ENCODE results near the gene KRT75.
A peak's percentile ranks its signal among the peaks of the same experiment; 100 is the strongest.
"Not testable (repeated sequence)": the region's sequence is repeated elsewhere in the genome, so short reads cannot be mapped to it uniquely, and the experiment has no call there.

KRT75 gene

DNA sequence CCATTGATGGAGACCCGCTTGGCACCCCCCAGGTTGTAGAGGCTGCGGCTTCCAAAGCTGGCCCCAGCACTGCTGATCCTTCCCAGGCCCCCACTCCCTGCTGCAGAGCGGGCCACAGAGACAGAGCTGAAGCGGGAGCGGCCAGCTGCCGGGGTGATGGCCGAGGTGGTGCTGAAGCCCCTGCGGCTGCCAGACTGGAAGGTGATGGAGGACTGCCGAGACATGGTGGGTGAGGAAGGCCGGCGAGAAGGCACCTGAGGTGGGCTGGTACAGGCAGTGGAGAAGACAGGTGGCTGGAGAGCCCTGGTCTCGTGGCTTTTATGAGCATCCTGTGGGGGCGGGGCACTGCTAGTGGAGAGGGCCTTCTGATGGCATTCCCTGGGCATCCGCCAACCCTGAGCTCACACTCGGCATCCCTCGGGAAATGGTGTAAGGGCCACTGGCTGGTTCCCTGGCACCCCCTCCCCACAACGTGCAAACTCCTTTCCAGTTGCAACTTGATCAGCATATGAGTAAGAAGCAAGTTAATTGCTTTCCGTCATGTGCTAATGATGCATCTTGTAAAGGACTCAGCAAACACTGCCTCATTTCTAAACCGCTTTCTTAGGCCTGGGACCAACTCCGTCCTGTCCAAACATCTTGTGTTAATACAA lies at the start of gene KRT75:
KRT75 (minus strand) TSS at position 291 of the 653 bp plus-strand sequence; CDS start at position 224, 67 bp downstream.
- no peak for DNase-seq

DNA sequence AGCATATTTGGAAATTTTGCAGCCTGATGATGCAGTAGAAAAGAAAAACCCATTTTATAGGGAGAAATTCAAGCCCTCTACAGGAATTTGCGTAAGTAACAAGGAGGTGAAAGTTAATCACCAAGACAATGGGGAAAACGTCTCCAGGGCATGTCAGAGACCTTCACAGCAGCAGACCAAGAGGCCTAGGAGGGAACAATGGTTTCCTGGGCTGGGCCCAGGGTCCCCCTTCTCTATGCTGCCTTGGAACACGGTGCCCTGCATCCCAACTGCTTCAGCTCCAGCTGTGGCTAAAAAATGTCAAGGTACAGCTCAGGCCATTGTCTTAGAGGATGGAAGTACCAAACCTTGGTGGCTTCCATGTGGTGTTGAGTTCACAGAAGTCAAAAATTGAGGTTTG lies 45.9 kb upstream of the KRT75 start:
- no peak for DNase-seq

DNA sequence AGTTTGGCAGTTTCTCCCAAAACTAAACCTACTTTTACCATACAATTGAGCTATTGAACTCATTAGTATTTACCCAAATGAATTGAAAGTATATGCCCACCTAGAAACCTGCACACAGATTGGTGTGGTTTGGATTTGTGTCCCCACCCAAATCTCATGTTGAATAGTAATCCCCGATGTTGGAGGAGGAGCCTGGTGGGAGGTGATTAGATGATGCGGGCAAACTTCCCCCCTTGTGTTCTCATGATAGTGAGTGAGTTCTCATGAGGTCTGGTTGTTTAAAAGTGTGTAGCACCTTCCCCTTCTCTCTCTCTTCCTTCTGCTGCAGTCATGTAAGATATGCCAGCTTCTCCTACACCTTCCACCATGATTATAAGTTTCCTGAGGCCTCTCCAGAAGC lies 43.5 kb upstream of the KRT75 start:
- no peak for DNase-seq

DNA sequence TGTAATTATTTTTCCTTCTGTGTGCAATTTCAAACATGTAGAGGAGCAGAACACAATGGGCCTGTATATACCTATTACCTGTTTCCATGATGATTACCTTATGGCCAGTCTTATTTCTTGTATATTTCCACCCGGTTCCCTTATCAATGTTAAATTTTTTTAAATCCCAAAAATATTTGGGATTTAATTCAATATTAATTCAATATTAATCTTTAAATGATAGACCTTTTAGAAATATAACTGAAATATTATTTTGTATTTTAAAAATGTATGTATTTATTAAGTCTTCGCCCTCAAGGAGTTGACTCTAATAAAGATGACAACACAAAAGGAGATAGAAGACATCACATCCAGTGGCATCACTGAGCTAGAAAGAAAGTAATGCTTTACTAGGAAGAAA lies 40.0 kb upstream of the KRT75 start:
- DNase-seq = no peak

DNA sequence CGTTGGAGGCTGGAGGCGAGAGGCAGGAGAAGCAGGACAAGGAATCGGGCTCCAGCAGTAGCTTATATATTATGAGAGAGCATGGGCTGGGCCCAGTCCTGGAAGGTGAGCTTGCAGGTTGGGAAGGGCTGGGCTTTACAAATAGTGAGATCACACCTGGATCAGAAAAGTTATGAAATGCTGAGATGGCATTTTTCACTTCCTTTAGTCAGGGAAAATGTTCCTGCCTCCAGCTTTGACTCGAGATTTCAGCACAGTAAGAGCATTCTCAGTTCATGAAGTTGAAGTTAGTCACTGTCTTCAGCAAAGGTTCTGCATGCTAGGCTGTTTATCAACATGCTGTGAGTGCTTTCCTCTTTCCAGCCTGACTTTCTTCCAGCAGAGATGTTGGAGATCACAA lies 39.6 kb upstream of the KRT75 start, which contains the start of gene KRT6C:
KRT6C (minus strand) TSS at position 38 of the 400 bp plus-strand sequence. CDS start 68 bp downstream, outside the sequence.
- DNase-seq = no peak

DNA sequence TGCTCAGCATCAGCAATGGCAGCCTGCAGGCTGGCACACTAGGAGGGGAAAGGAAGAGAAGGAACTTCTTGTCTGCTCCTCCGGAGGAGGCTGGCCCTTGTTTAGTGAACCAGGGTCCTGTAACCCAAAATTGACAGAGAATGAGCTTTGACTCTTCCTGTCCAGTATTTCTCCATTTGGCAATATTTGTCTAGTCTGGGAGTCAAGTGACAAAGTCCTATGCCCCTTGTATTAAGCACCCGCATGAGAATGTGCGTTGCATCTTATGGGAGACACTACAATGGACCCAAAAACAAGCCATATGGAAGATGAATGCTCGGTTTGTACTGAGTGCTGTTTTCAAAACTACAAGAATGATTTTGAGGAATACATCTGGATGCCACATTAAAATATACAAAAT lies 35.7 kb upstream of the KRT75 start:
- no peak for DNase-seq

DNA sequence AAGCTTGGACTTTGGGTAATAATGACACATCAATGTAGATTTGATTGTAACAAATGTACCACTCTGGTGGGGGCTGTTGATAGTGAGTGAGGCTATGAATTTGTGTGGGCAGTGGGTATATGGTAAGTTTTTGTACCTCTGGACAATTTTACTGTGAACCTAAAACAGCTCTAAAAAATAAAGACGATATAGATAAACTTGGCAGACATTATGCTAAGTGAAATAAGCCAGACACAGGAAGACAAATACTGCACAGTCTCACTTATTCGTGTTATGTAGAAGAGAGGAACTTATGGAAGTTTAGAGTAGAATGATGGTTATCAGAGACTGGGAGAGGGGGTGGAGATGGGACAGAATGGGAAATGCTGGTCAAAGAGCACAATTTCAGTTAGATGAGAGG lies 30.7 kb upstream of the KRT75 start:
- DNase-seq = no peak

DNA sequence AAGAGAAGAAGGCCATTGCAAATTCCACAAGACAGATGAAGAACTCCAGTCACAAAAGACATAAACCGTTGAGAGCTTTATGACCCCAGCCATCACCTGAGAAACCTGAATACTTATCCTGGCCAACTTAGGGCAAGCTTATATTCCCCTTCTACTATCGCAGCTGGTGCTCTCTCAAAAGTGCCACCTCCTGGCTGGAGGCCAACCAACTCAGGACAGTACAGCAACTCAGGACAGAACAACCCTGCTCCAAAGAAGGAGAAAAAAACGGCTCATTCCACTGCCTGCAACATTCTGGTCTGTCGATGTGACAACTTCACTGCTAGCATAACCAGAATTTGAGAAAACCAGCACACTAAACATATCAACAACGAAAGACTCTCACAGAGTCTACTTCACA lies 27.5 kb upstream of the KRT75 start:
- DNase-seq = no peak

DNA sequence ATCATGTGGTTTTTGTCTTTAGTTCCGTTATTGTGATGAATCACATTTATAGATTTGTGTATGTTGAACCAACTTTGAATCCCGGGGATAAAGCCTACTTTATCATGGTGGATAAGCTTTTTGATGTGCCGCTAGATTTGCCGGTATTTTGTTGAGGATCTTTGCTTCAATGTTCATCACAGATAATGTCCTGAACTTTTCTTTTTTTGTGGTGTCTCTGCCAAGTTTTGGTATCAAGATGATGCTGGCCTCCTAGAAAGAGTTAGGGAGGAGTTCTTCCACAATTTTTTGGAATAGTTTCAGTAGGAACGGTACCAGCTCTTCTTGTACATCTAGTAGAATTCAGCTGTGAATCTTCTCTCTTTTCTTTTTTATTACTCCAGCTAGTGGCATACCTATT lies 24.7 kb upstream of the KRT75 start:
- DNase-seq = no peak

DNA sequence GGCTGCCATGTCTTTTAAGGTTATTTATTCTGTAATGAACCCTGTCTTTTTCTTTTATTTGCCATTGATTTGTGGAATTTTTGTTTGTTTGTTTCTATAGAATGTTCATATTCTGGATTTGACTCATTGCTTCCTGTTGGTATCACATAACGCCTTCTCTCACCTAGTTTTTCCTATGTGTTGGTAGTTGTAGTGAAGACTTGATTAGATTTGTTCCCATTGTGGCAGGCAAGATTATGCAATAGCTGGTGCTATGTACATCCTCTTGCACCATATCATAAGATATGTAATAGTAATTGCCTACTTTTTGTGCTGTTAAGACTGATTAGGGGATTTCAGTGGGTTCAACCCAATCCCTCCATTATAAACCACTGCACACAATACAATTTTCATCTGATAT lies 21.6 kb upstream of the KRT75 start:
- peak; percentile 16 to 25 for DNase-seq

DNA sequence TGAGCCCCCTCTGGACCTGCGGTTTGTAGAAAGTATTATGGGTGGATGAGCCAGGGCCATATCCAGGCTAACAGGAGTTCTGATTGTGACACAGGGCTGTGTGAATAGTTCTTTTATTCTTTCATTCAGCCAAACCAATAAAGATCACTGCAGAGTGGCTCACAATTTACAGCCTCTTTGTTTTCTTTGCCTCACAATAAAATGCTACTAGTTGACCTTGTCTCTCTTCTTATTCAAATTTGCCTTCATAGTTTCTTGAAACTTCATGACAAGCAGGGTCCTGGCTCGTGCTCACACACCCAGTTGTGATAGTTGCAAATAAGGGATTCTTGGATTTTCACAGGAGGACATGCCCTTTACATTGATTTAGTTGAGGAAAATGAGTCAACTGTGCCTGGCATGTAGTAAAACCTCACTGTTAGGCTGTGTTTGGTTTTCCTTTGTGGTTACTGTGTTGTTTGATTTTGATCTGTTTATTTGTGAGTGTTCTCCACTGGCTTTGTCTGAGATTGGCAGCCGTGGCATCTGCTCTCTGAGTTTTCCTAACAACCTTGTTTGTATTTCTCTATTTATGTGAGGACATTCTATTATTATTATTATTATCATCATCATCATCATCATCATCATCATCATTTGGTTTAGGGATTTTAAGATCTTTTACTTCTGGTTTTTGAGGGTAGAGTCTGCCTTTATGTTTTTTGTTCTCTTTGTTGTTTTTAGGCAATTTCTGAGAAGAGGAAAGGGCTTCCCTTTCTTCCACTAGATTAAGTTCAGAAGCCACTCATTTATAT lies 20.4 kb upstream of the KRT75 start:
- no peak for DNase-seq

DNA sequence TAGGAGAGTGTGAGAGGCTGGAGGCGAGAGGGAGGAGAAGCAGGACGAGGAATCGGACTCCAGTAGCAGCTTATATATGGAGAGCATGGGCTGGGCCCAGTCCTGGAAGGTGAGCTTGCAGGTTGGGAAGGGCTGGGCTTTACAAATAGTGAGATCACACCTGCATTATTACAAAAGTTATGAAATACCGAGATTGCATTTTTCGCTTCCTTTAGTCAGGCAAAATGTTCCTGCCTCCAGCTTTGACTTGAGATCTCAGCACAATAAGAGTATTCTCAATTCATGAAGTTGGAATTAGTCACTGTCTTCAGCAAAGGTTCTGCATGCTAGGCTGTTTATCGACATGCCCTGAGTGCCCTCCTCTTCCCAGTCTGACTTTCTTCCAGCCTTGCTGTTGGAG lies 17.9 kb upstream of the KRT75 start, which contains the start of gene KRT6B:
KRT6B (minus strand) TSS at position 46 of the 400 bp plus-strand sequence. CDS start 68 bp downstream, outside the sequence.
- no peak for DNase-seq

DNA sequence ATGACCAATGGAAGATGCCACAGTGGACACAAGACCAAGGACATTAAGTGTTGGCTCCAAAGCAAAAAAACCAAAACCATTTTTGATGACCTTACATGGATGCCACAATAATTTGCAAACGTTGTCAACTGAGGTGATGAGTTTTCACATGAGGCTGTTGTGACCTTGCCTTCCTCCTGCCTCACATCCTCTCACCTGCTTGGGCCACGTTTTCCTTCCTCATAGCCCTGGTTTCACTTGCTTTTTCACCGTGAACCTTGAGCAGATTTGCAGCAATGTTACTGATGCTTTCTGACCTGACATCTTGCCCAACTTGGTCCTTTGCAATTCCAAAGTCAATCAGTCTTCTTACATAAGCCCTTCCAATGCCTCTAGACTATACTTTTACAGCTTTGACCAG lies 14.1 kb upstream of the KRT75 start:
- no peak for DNase-seq

DNA sequence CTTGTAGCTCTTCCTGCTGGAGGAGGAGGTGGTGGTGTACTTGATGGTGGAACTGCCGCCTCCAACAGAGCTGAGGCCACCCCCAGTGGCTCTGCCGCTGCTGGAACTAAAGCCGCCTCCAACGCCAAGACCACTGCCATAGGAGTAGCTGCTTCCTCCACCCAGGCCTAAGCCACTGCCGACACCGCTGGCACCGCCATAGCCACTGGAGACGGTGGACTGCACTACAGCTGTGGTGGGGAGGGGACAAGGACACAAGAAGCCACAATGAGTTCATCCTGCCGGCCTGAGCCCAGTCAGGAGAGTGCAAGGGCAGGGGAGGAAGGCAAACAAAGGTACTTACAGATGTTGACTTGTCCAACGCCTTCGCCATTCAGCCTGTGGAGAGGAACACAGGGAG lies 13.0 kb upstream of the KRT75 start:
- DNase-seq = not testable (repeated sequence)

DNA sequence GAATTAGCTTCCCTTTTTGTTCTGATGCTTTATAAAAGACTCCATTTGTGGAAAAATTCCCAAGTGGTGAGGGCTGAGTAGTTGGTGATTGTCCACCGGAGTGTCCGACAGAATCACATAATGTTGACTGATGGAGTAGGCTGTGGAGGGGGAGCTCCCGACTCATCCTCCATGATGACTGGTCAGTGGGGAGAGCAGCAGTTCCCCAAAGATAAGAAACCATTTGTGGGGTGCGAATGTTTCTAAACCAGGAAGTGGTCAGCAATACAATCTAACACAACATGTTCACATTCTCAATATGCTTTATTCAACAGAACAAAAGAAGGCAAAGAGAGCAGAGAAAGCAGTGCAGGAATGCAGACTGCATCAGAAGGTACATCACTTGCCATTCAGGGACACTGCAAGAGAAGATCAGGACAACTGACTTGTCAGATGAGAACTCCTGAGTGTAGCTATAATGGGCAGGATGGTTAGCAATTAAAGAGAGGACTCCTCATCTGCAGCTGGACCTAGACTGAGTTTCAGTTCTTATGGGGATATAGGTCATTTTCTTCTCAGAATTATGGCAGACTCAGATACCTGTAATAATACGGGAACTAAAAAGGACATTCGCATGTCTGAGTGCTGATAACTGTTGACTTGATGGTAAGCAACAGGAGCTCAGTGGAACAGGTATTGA lies 12.3 kb upstream of the KRT75 start:
- no peak for DNase-seq

DNA sequence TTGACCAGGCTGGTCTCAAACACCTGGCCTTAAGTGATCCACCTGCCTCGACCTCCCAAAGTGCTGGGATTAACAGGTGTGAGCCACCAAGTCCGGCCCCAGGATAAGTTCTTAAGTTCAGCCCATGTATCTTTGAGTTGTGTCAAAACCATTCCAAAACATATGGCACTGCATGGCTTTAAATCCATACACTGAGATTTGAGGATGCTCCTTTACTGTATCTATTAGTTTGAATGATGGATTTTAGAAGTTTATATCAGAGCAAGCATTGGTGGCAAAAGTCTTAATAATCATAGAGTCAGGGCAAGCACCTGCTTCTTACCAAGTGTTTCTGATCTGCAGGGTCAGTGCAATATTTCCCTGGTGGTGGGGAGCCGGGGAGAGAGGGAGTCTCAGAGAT lies 11.7 kb upstream of the KRT75 start:
- DNase-seq = no peak

DNA sequence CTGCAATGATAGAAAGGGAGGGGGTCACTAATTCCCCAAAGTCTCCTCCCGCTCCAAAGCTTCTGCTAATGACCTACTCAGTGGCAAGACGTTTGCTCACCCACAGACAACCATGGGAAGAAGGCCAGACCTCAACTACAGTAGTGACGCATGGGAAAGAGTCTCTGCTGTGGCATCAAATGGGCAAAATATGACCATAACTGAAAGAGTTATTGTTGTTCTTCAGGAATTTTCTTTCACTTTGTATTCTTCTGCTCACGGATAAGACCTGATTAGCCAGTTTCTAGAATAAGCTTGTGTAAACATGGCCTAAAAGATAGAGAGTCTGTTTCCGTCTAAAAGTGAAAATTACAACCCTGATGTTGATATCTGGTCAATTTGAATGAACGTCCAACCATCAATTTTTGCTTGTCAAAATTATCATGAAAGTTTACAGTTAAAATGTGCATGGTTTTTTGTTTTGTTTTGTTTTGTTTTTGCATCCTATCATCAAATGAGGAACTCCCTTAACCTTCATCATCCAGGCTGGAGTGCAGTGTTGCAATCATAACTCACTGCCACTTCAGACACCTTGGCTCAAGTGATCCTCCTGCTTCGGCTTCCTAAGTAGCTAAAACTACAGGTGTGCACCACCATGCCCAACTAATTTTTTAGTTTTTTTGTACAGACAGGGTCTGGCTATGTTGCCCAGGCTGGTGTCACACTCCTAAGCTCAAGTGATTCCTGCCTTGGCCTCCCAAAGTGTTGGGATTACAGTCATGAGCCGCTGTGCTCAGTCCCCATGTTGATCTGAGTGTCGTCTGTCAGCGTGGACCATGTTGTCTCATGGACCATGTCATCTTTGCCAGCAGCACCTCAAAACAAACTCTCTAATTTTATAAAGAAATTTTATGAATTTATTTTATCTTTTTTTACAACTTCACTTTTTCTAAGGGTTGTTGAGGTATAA lies 10.8 kb upstream of the KRT75 start:
- DNase-seq = no peak

DNA sequence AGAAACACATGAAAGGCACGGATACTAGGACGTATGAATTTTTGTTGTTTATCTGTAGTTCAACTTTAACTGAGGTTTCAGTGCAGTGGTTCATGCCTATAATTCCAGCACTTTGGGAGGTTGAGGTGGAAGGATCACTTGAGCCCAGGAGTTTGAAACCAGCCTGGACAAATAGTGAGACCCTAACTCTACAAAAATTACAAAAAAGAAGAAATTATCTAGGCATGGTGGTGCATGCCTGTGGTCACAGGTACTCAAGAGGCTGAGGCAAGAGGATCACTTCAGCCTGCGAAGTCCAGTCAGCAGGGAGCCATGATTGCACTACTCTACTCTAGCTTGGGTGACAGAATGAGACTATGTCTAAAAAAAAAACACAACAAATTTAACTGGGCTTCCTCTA lies 9.8 kb upstream of the KRT75 start:
- DNase-seq = no peak

DNA sequence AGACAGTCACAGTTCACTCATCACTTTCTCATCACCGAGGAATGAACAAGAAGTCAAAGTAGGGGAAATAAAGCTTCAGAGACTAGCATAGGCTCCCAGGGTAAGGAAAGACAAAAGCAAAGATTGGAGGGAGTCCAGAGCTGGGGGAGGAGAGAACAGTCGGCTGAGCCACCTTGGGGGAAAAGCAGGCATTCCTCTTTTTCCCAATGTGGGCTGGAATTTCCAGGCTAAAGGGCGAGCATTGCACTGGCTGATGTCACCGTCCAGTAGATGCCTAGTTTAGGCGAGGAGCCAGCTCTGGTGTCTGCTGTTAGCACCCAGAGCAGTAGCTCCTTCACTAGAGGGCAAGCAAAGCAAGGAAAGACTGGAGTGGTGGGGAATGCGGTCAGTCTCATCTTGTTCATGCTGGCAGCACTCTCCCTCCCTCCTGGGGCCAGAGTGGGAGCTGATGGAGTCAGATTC lies 8.5 kb upstream of the KRT75 start:
- no peak for DNase-seq

DNA sequence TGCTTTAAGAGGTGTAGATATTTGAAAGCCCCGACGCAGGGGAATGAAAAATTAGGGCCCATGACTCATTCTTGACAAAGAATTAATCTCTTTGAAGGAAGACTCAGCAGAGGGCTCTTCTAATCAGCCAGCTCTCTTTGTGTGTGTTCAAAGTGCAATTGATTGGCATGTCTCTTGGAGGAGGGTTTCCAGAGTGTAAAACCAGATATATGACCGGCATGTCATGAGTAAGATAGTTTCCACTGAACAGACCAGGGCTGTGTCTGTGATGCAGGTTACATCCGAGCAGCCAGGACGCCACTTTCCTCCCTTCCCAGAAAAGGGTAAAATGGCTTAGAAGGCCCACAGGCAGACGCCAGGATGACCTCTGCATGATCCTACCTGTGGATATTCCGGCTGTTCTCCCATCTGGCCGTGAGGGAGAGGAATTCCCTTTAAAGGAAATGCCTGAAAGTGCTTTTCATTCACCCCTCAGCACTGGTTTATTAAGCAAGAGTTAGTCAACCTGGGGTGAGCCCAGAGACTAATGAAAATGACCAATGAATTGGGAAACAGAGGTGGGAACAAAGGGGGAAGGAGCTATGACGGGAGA lies 7.2 kb upstream of the KRT75 start:
- DNase-seq = no peak

DNA sequence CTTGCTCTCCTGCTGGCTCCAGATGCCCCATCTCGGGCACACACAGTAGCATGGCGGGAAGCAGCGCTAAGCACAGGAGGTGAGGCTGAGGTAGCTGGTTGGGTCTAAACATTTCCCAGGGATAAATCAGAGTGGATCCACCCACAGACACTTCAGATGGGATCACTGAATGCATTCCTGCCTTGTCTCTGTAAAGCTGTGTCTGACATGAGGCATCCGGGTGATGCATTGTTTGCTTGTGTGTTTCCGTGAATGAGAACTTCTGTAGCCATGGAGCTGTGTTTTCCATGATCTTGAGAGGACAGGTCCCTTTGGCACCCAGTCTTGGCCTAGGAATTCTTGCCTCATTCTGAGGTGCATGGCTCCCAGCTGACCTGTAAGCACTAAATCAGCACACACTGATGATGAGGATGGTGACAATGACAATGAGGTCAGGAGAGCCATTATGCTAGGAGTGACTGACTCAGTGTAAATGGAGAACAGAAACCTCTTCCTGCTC lies 6.7 kb upstream of the KRT75 start:
- DNase-seq = no peak

DNA sequence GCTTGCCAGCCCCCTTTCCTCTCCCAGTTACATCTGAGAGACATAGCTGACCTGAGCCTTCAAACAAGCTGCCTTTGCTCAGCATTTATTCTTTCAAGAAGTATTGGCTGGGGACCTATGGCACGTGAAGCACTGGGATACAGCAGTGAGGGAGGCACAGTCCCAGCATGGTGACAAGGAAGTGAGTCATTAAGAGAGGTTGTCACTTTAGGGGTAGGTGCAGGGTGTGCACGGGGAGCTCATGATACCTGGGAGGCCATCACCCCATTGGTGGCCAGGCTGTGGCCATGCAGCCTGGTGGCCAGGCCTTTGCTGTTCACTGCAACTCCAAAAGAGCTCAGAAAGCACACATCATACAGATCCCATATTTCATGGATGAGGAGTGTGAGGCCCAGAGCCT lies 5.7 kb upstream of the KRT75 start:
- DNase-seq = no peak

Measured in AML-193 (cell line).